ENCODE data around the gene ATG16L1. TPM values are rescaled to one million over a fixed set of nuclear protein-coding genes. Genes with fewer than 3 reads are reported as not detected.

The ATG16L1 gene
- total RNA-seq, 1 experiment from 2014 or later, result 52.3 TPM

DNA sequence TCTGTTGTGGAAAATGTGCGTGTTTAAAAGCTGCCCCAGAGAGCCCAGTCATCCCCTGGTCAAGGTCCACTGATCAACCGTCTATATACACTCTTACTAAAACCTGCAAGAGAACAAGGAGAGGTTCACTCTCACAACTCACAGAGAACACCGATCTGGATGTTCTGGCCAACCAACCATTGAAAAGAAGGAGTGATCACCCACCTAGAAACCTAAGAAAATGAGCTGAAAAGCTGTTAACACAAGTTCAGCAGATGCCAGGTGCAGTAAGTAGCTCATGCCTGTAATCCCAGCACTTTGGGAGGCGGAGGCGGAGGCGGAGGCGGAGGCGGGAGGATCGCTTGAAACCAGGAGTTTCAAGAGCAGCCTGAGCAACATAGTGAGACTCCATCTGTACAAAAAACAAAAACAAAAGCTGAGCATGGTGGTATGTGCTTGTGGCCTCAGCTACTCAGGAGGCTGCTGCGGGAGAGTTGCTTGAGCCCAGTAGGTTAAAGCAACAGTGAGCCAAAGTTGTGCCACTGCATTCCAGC lies 14.5 kb downstream of the ATG16L1 start:
- no peaks in the 10 kb centered on the region for H3K9me3 ChIP-seq (ENCODE audit: control insufficient read depth, insufficient read depth, low read depth, low read length)
- no peak overlapping the region for H3K27ac ChIP-seq (ENCODE audit: low read length)
- POLR2A ChIA-PET, result interaction anchor here (0.7 kb wide), 1 partner anchor 144 kb away, joined by 3 read pairs; no protein-coding TSS in a partner anchor
- no peaks in the 10 kb centered on the region for H3K4me1 ChIP-seq (ENCODE audit: control insufficient read depth, insufficient read depth, low read length)
- ATAC-seq (no peak), DNase-seq (ENCODE audit: low read depth, low spot score) (no peak)
- CTCF ChIA-PET, result no interaction called here
- H3K36me3 ChIP-seq (ENCODE audit: control insufficient read depth, insufficient read depth, low read length), result peaks cover 36% of the 10 kb centered on the region
- no peak for TF ChIP-seq POLR2AphosphoS5 (IDR thresholded peaks at IDR 0.05; ENCODE audit: low read depth, low read length)
- TF ChIP-seq SIN3A (IDR thresholded peaks at IDR 0.05; ENCODE audit: borderline replicate concordance, insufficient read depth, low read depth, low read length), result no peak
- TF ChIP-seq, protein P1, sequence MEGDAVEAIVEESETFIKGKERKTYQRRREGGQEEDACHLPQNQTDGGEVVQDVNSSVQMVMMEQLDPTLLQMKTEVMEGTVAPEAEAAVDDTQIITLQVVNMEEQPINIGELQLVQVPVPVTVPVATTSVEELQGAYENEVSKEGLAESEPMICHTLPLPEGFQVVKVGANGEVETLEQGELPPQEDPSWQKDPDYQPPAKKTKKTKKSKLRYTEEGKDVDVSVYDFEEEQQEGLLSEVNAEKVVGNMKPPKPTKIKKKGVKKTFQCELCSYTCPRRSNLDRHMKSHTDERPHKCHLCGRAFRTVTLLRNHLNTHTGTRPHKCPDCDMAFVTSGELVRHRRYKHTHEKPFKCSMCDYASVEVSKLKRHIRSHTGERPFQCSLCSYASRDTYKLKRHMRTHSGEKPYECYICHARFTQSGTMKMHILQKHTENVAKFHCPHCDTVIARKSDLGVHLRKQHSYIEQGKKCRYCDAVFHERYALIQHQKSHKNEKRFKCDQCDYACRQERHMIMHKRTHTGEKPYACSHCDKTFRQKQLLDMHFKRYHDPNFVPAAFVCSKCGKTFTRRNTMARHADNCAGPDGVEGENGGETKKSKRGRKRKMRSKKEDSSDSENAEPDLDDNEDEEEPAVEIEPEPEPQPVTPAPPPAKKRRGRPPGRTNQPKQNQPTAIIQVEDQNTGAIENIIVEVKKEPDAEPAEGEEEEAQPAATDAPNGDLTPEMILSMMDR (IDR thresholded peaks at IDR 0.05), result no peak
- no peak for TF ChIP-seq REST (IDR thresholded peaks at IDR 0.05; ENCODE audit: insufficient read depth in 1 of 2, low read depth in 2 of 2, low read length in 1 of 2)
- no peak for TF ChIP-seq TCF7L2 (IDR thresholded peaks at IDR 0.05; ENCODE audit: low read depth, low read length)
- intact Hi-C loops (cut with micrococcal nuclease; ENCODE audit: unreplicated experiment) (no loop called here), in situ Hi-C loops (cut with HindIII; ENCODE audit: low pct_unique_long_range_greater_than_20kb, low sequenced_read_pairs) (no loop called here)
- no TSS peak for BruUV-seq (replicated peaks)
- H3K4me3 ChIP-seq (ENCODE audit: low read depth in 2 of 2, low read length in 2 of 2), result no peak overlapping the region
- no peaks in the 10 kb centered on the region for H3K27me3 ChIP-seq (ENCODE audit: control insufficient read depth, insufficient read depth, low read length)

DNA sequence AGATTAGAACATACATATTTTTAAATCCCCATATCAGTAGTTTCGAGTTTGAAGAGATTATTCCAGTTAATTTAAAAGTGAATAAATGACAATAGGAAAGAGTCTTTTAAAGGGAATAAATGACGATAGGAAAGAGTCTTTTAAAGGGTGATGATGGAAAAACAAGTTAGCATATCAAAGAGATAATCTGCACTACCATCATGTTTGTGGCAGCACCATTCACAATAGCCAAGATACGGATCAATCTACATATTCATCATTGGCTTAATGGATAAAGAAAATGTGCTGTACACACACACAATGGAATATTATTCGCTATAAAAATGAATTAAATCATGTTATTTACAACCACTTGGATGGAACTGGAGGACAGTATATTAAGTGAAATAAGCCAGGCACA lies 15.0 kb downstream of the ATG16L1 start:
- CTCF ChIA-PET, result no interaction called here
- BruUV-seq (replicated peaks), result TSS peak; percentile 40
- ATAC-seq (no peak), DNase-seq (ENCODE audit: low read depth, low spot score) (no peak)
- TF ChIP-seq TCF7L2 (IDR thresholded peaks at IDR 0.05; ENCODE audit: low read depth, low read length) (no peak), SIN3A (IDR thresholded peaks at IDR 0.05; ENCODE audit: borderline replicate concordance, insufficient read depth, low read depth, low read length) (no peak), REST (IDR thresholded peaks at IDR 0.05; ENCODE audit: insufficient read depth in 1 of 2, low read depth in 2 of 2, low read length in 1 of 2) (no peak)
- TF ChIP-seq, protein P1 (IDR thresholded peaks at IDR 0.05), result no peak
- Histone ChIP-seq H3K36me3 (ENCODE audit: control insufficient read depth, insufficient read depth, low read length) (peaks cover 38% of the 10 kb centered on the region), H3K27me3 (ENCODE audit: control insufficient read depth, insufficient read depth, low read length) (no peaks in the 10 kb centered on the region), H3K4me1 (ENCODE audit: control insufficient read depth, insufficient read depth, low read length) (no peaks in the 10 kb centered on the region), H3K27ac (ENCODE audit: low read length) (no peak overlapping the region), H3K9me3 (ENCODE audit: control insufficient read depth, insufficient read depth, low read depth, low read length) (no peaks in the 10 kb centered on the region), H3K4me3 (ENCODE audit: low read depth in 2 of 2, low read length in 2 of 2) (no peak overlapping the region)
- POLR2A ChIA-PET, result no interaction called here
- in situ Hi-C loops (cut with HindIII; ENCODE audit: low pct_unique_long_range_greater_than_20kb, low sequenced_read_pairs), result no loop called here
- intact Hi-C loops (cut with micrococcal nuclease; ENCODE audit: unreplicated experiment), result no loop called here
